Measurements from ENCODE around the gene NOXRED1.

Gene NOXRED1

GRCh38 chr14:77409131-77409533 is 14.2 kb downstream of the NOXRED1 start:
- DNase-seq, result no peak

GRCh38 chr14:77407158-77407557 is 16.2 kb downstream of the NOXRED1 start:
- no peak for DNase-seq

GRCh38 chr14:77406718-77407117 is 16.6 kb downstream of the NOXRED1 start:
- no peak for DNase-seq

GRCh38 chr14:77406086-77406485 is 17.2 kb downstream of the NOXRED1 start:
- DNase-seq, result no peak

- no peak for DNase-seq
Observed at GRCh38 chr14:77403768-77404167, 19.6 kb downstream of the NOXRED1 start.

- DNase-seq, result no peak
Observed at GRCh38 chr14:77400216-77400615, 23.1 kb downstream of the NOXRED1 start.

- no peak for DNase-seq
Observed at GRCh38 chr14:77390188-77390587, 33.1 kb downstream of the NOXRED1 start.

GRCh38 chr14:77378701-77379100 is 44.6 kb downstream of the NOXRED1 start:
- no peak for DNase-seq

- no peak for DNase-seq
Observed at GRCh38 chr14:77377502-77377844, 45.9 kb downstream of the NOXRED1 start.

GRCh38 chr14:77376771-77377501 is 46.4 kb downstream of the NOXRED1 start, which contains the start of the genes SAMD15 and TMED8:
TSS of gene SAMD15 (plus strand) at chr14:77377379. CDS start at chr14:77377419, 40 bp downstream.
TSS of gene TMED8 (minus strand) at chr14:77377094. CDS start at chr14:77377053, 41 bp downstream.
- DNase-seq, result peak; percentile 30 to 94 (median 77)

- peak in 29 of 56 donors; percentile 3 to 65 (median 27) for DNase-seq
Observed at GRCh38 chr14:77375973-77376770, 47.2 kb downstream of the NOXRED1 start.

GRCh38 chr14:77375164-77375950 is 48.0 kb downstream of the NOXRED1 start:
- DNase-seq, result no peak

- no peak for DNase-seq
Observed at GRCh38 chr14:77372304-77372841, 51.0 kb downstream of the NOXRED1 start.

- DNase-seq, result no peak
Observed at GRCh38 chr14:77369285-77369684, 54.0 kb downstream of the NOXRED1 start.

- DNase-seq, result no peak
Observed at GRCh38 chr14:77364146-77364545, 59.2 kb downstream of the NOXRED1 start.

GRCh38 chr14:77359626-77360025 is 63.7 kb downstream of the NOXRED1 start:
- no peak for DNase-seq

- DNase-seq, result no peak
Observed at GRCh38 chr14:77356899-77357298, 66.4 kb downstream of the NOXRED1 start.

GRCh38 chr14:77355811-77356210 is 67.5 kb downstream of the NOXRED1 start:
- DNase-seq, result no peak

GRCh38 chr14:77353469-77354141 is 69.7 kb downstream of the NOXRED1 start:
- DNase-seq, result peak in 1 of 56 donors; percentile 14

GRCh38 chr14:77347751-77348150 is 75.6 kb downstream of the NOXRED1 start:
- DNase-seq, result no peak

- DNase-seq, result no peak
Observed at GRCh38 chr14:77346495-77346894, 76.8 kb downstream of the NOXRED1 start.

All from amygdala (tissue), 56 donors.